H54 (cell line): ENCODE data around the gene FBXL17.

Experiments used
- DNase-seq: peaks from one replicate; pipeline ENCODE4 v3.0.0; 2011; ENCODE audit warnings: low spot score, mixed read lengths; ENCODE audit not compliant: insufficient read length
- FAIRE-seq: peaks from 3 replicates; lab custom pipeline; 2011; peaks lifted over from hg19 to GRCh38; lab: Jason Lieb, UNC
- POLR2A ChIP-seq: IDR thresholded peaks from 2 replicates; pipeline ENCODE4 v1.6.1; 2011; ENCODE audit warnings: low read depth, mild to moderate bottlenecking, low read length

The FBXL17 gene

DNA sequence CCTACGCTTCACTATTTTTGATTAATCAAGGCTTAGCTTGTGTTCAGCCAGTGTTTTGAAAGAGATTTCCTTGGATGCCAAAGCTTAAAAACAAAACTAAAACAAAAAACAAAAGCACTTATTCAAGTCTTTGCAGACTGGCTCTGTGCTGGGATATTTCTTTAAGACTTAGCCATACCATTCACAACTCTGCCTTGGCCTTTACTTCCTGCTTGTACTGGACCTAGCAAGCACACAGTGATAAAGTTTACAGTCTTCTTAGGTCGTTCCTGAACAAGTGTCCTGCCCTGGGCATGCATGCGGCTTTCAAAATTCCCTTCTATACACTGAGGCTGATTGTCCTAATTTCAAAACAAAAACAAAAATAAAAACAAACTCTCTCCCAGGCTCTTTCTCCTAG is 20.7 kb downstream of the FBXL17 start:
- no peak for FAIRE-seq
- no peak for DNase-seq
- no peak for TF ChIP-seq POLR2A

DNA sequence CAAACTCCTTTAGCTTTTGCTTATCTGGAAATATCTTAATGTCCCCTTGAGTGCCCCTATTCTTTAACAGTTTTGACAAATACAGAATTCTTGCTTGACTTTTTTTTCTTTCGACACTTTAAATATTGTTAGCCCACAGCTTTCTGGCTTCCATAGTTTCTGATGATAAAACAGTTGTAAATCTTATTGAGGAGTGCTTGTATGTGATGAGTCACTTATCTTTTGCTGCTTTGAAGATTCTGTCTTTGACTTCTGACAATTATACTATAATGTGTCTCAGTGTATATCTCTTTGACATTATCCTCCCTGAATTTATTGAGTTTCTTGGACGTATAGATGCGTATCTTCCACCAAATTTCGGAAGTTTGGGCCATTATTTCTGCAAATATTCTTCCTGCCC is 21.6 kb downstream of the FBXL17 start:
- FAIRE-seq: no peak
- no peak for DNase-seq
- no peak for TF ChIP-seq POLR2A

DNA sequence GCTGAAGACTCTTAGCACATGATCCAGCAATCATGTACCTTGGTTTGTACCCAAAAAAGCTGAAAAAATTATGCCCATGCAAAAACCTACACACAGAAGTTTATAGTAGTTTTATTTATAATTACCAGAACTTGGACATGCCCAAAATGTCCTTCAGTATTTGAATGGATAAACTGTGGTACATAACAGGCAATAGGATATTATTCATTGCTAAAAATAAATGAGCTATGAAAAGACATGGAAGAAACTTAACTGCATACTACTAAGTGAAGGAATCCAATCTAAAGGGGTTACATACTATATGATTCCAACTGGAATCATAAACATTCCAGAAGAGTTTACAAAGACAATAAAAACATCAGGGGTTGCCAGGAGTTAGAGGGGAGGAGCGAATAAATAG is 25.6 kb downstream of the FBXL17 start:
- no peak for TF ChIP-seq POLR2A
- no peak for DNase-seq
- FAIRE-seq: no peak

DNA sequence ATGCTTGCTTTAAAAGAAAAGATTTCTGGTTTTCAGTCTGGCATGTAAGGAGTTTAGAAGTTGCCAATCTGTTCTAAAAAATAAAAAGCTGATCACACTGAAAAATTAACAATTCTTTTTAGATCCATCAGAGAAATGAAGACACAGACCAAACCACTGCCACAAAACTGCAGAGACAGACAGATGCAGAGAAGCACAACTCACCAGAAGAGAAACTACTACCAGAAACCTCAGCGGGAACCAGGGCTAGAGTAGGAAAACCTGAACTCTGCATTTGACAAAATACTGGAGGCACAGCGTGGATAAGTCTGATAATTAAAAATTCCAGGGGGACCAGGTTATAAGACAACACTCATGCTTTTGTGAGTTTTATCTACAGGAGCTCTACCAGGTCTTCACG is 28.8 kb downstream of the FBXL17 start:
- FAIRE-seq (no peak), DNase-seq (no peak)
- TF ChIP-seq POLR2A: no peak

DNA sequence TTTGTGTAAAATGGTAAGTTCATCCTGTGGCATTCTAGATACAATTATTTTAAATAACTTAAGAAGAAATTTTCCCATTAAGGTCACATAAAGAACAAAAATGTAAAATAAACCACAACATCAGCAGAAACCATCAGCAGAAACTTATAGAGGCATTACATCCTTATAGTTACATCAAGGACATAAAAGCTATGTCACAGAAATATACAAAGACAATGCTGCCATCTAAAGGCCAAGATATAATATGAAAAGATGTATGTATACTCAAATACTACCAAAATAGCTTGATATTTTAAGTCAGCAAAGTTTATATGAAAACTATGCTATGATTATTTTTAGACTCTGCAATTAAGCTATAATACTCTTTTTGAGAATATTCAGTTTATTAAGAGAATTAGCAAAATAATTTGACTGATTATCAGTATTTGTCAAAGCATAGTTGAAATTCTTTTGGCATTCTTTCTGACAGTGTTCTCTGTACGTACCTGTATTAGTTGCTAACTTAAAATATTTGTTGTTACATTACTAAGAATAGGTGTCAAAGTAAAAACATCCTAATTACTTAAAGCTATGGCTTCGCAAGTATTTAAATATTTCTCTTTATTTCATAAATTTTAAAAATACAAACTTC is 36.2 kb downstream of the FBXL17 start:
- TF ChIP-seq POLR2A: no peak
- DNase-seq (peak; percentile 1), FAIRE-seq (peak; percentile 88)

DNA sequence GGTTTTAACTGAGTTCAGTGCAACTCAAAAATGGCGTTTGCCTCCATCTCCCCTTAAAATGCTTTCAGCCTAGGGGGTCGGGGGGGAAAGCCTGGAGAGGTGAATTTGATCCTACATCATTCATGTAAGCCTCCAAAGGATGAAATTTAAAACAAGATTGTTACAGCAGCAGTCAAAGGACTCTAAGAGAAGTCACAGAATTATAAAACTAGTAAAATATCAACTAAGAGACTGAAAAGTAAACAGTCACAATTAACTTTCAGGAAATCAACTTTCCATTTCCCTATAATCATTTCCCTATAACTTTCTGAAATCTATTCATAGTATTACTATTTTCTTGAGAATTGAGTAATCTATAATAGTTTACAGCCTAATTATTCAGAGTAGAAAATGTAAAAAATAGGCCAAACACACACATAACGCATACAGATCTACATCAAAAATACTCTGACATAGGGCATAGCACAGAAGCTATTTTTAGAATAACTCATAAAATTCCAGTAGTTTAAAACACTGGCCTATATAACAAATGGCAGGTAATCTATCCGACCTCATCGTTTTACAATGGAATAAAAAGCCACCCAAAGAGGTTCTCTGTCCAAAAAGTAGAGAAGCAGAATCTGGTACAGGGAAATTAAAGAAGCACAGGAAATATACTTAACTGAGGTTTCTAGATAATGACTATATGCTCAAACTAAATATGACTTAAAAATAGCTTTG is 37.6 kb downstream of the FBXL17 start:
- no peak for FAIRE-seq
- no peak for DNase-seq
- no peak for TF ChIP-seq POLR2A

DNA sequence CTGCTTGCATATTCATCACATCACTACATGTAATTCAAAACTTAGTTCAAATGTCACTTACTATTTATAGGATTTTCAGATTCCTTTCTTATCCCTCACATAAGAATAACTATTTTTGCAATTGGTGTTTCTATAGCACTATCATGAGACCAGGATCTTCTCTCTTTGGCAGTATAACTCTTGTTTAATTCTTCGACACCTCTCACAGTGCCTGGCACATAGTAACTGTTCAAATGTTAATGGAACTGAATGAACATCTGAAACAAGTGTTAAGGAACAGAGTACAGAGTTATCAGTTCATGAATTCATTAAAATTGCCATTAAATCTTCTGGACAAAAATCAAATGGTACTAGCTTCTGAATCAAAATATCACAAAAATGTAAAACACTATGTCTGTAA is 40.0 kb downstream of the FBXL17 start:
- TF ChIP-seq POLR2A: no peak
- FAIRE-seq (no peak), DNase-seq (no peak)

DNA sequence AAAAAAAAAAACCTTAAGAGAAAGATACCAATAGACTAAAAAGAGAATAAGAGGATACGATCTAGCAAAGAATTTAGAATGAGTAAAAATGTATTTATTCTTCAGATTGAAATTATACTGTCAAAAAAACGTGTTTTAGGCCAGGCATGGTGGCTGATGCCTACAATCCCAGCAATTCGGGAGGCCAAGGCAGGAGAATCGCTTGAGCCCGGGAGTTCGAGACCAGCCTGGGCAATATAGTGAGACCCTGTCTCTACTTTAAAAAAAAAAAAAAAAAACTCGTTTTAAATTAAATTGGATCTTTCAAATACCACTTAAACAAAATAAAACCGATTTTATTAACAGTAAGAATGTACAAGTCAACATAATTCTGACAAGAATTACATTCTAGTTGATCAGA is 41.8 kb downstream of the FBXL17 start:
- TF ChIP-seq POLR2A: no peak
- no peak for DNase-seq
- no peak for FAIRE-seq

DNA sequence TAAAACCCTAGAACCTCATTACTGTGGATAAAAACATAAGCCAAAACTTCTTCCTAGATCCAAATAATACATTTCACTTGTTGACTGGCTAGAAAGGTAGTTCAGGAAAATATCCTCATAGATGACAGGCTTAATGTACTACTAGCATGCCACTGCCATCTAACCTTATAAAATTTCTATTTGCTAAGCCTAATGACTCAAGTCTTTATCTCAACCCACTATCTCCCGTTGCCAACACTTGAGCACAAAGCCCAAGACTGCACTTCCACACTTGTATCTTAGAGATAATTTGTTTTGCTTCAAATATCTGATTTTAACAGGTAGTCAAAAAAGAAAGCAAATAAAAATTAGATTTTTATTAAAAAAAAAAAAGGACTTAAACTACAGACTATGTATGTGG is 42.7 kb downstream of the FBXL17 start:
- DNase-seq (no peak), FAIRE-seq (no peak)
- TF ChIP-seq POLR2A: no peak

DNA sequence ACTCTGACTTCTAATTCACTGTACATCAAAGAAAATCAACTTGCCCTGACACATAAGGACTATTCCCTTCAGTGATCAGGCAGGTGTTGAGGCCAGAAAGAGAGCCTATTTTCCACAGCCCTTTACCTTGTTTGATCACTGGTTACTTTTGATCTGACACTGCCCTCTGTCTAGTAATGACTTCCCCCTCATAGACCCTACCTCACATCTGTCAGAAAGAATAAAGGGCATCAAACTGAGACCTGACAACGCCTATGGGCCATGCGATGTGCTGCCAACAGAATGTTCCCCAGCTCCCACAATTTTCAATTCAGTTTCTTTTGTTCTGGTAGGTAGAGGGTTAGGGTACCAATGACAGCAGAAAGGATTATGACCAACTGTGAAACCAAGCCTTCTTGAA is 47.7 kb downstream of the FBXL17 start:
- no peak for TF ChIP-seq POLR2A
- no peak for FAIRE-seq

DNA sequence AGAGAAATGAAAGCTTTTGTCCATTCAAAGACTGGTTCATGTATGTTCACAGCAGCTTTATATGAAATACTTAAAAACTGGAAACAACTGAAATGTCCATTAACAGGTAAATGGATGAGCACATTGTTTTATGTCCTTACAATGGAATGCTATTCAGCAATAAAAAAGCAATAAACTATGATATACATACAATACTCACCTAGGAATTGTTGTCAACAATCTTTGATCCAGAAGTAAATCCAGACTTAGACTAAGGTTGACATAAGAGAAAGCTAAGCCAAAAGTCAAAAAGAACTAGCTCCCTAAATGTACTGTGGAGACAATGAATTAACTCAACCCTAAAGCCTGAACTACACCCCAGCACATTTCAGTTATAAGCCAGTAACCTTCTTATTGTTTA is 54.9 kb downstream of the FBXL17 start:
- TF ChIP-seq POLR2A: no peak
- no peak for FAIRE-seq
- DNase-seq: no peak

More for the DNA sequence above, 47.7 kb downstream of the FBXL17 start:
- DNase-seq: no peak

DNA sequence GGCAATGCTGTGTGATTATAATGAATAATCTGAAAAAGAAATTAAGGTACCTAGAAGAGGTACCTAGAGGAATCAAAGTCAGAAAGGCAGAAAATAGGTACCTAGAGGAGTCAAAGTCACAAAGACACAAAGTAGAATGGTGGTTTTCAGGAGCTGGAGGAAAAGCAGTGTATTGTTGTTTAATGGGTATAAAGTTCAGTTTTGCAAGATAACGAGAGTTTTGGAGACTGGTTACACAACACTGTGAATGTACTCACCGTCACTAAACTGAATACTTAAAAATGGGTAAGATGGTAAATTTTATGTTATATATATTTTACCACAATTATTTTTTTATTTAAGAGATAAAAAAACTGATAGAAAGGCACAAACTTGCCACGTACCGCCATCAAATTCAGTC is 57.0 kb downstream of the FBXL17 start:
- TF ChIP-seq POLR2A: no peak
- no peak for DNase-seq
- FAIRE-seq: no peak

DNA sequence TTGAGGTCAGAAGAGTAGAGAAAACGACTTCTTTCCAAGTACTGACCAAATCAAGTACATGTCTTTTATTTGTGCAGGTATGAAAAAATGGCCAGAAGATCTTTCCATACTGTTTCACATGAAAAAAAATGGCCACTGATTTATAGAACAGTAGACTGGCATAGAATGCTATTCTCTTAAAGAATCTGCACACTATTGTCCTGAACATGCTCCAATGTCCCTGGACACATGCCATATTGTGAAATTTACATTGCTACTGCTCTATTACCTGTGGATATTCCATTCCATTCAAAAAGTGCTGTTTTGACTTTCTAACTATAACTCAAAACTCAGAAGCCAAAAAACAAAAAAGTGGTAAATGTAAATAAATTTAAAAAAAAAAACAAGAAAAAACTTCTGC is 60.6 kb downstream of the FBXL17 start:
- no peak for TF ChIP-seq POLR2A
- FAIRE-seq (no peak), DNase-seq (no peak)

DNA sequence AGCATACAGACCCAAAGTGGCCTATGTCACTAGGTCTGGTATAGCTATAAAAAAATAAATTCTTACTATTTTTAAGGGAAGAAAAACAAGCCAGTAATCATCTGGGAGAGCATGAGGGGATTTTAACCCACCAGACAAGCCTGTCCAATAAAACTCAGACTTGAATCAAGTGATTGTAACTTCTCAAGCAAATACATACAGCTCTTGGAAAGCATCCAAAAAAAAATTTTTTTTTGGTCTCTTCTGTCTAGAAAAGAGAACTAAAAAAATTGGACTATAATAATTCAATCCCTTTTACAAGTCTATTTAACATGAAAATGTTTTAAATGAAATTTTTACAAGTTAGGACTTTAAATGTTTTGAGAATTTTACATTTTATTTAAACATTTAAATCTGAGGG is 61.7 kb downstream of the FBXL17 start:
- no peak for DNase-seq
- no peak for FAIRE-seq
- no peak for TF ChIP-seq POLR2A

DNA sequence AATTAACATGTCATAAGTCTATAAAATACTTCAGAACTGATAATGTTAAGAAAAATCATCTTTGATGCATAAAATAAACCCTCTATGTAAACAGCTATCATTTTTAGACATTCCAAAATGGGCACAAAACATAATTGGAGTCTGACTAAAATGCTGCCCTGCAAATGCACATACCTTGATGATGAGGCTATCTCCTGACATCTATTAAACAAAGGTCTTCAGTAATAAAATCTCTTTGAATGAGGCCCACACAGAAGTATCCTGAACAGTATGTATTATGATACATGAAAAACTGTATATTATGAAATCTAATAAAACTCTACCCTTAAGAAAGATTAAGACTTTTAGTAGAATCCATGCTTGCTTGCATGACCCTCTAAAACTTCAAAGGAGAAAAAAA is 66.1 kb downstream of the FBXL17 start:
- DNase-seq (no peak), FAIRE-seq (peak; percentile 6)
- no peak for TF ChIP-seq POLR2A
